Stomach (tissue), 4 donors: ENCODE data around the gene KRTAP4-1.

ENCODE experiments used
- EP300 ChIP-seq: sonication (generic); formaldehyde crosslinking; IDR thresholded peaks from one replicate; pipeline ENCODE4 v1.6.1; 2017; ENCODE audit warnings: antibody characterized with exemption
- POLR2A ChIP-seq, 4 donors: fragments of 450-650 bp; IDR thresholded peaks; one replicate each; pipeline ENCODE4 v1.6.1; 2016; ENCODE audit warnings: antibody characterized with exemption in 4 of 4, control low read depth in 2 of 4, mild to moderate bottlenecking in 1 of 4, moderate library complexity in 1 of 4
- POLR2AphosphoS5 ChIP-seq, 3 donors: sonication (generic); formaldehyde crosslinking; IDR thresholded peaks; one replicate each; pipeline ENCODE4 v1.6.1; 2016; ENCODE audit warnings: antibody characterized with exemption in 3 of 3
- TF ChIP-seq, protein P1 (sequence below), 7 experiments: fragments of 450-650 bp in 4 of 7; fragments of 200-600 bp in 3 of 7; sonication (generic) in 3 of 7; IDR thresholded peaks; one replicate each; pipeline ENCODE4 v1.5.1; 2016 to 2019; ENCODE audit warnings: antibody characterized with exemption in 7 of 7, control low read depth in 2 of 7, mild to moderate bottlenecking in 1 of 7

DNA sequence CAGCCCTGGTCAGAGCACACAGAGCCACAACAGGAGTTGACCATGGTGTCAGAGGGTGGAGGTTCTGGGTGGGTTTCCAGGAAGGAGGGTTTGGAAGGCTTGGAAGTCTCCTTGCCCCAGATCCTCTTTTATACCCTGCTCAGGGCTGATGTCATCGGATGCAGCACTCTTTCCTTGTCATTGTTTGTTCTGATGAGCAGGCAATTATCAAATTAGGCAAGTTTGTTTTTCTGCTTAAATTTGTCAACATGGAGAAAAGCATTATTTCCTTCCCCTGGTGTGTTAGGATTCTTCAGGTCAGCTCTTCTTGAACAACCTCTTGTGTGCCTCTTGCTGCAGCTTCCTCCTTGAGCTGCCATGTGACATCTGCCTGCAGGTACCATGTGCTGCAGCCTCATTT is 24.1 kb downstream of the KRTAP4-1 start, which contains the start of gene KRTAP4-4:
- TF ChIP-seq, protein P1, sequence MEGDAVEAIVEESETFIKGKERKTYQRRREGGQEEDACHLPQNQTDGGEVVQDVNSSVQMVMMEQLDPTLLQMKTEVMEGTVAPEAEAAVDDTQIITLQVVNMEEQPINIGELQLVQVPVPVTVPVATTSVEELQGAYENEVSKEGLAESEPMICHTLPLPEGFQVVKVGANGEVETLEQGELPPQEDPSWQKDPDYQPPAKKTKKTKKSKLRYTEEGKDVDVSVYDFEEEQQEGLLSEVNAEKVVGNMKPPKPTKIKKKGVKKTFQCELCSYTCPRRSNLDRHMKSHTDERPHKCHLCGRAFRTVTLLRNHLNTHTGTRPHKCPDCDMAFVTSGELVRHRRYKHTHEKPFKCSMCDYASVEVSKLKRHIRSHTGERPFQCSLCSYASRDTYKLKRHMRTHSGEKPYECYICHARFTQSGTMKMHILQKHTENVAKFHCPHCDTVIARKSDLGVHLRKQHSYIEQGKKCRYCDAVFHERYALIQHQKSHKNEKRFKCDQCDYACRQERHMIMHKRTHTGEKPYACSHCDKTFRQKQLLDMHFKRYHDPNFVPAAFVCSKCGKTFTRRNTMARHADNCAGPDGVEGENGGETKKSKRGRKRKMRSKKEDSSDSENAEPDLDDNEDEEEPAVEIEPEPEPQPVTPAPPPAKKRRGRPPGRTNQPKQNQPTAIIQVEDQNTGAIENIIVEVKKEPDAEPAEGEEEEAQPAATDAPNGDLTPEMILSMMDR (IDR thresholded peaks at IDR 0.05): no peak
- TF ChIP-seq EP300 (no peak), POLR2A (IDR thresholded peaks at IDR 0.05) (no peak), POLR2AphosphoS5 (IDR thresholded peaks at IDR 0.05) (no peak)
